Vagina (tissue), 2 donors: ENCODE measurements around the gene ZNF549. TPM values are rescaled to one million over a fixed set of nuclear protein-coding genes. Genes with fewer than 3 reads are reported as not detected.
A peak's percentile ranks its signal among the peaks of the same experiment; 100 is the strongest.

Experiments used
- DNase-seq, 2 donors: peaks; one replicate each; pipeline ENCODE4 v3.0.0-alpha.2; 2017; ENCODE audit errors: extremely low spot score in 2 of 2
- H3K27ac ChIP-seq: fragments of 200-600 bp; sonication (generic); one replicate; pipeline ENCODE4 v1.5.1; 2019
- H3K27me3 ChIP-seq: fragments of 200-600 bp; sonication (generic); one replicate; pipeline ENCODE4 v1.5.1; 2019
- H3K36me3 ChIP-seq, 2 donors: fragments of 200-600 bp; sonication (generic); one replicate each; pipeline ENCODE4 v1.5.1; 2017 to 2019
- H3K4me1 ChIP-seq: fragments of 200-600 bp; sonication (generic); one replicate; pipeline ENCODE4 v1.5.1; 2019
- H3K4me3 ChIP-seq, 2 donors: fragments of 200-600 bp; sonication (generic); 1 replicate in 1 of 2; 2 replicates in 1 of 2; pipeline ENCODE4 v1.5.1; 2016 to 2019
- H3K9me3 ChIP-seq: fragments of 200-600 bp; sonication (generic); one replicate; pipeline ENCODE4 v1.5.1; 2019
- POLR2A ChIP-seq, 2 donors: fragments of 450-650 bp; IDR thresholded peaks; one replicate each; pipeline ENCODE4 v1.6.1; 2017; ENCODE audit warnings: antibody characterized with exemption in 2 of 2, mild to moderate bottlenecking in 2 of 2, moderate library complexity in 2 of 2
- POLR2AphosphoS5 ChIP-seq, 2 donors: sonication (generic); formaldehyde crosslinking; IDR thresholded peaks; one replicate each; pipeline ENCODE4 v1.9.0; 2017; ENCODE audit warnings: antibody characterized with exemption in 2 of 2, mild to moderate bottlenecking in 2 of 2, low read depth in 1 of 2; ENCODE audit not compliant: insufficient read depth in 1 of 2
- intact Hi-C: fragments of 100-400 bp; cut with DNase I; formaldehyde crosslinking; loops from one replicate; pipeline ENCODE4 v1.15.1; 2023
- total RNA-seq: library from RNA; depleted of rRNA; stranded (reverse); fragments of >200 nt; gene quantifications from one replicate; pipeline ENCODE4 v1.2.3, GENCODE V29; 2016
- TF ChIP-seq, protein P1 (sequence below), 3 experiments: fragments of 450-650 bp in 2 of 3; fragments of 200-600 bp in 1 of 3; sonication (generic) in 1 of 3; IDR thresholded peaks; one replicate each; pipeline ENCODE4 v1.5.1; 2017 to 2019; ENCODE audit warnings: antibody characterized with exemption in 3 of 3, mild to moderate bottlenecking in 2 of 3, moderate library complexity in 2 of 3

Gene ZNF549
- total RNA-seq, 1 donor from 2014 or later = 4.9 TPM

- TF ChIP-seq POLR2AphosphoS5 (IDR thresholded peaks at IDR 0.05; ENCODE audit: insufficient read depth in 1 of 2, low read depth in 1 of 2) (no peak), POLR2A (IDR thresholded peaks at IDR 0.05) (no peak)
- TF ChIP-seq, protein P1, sequence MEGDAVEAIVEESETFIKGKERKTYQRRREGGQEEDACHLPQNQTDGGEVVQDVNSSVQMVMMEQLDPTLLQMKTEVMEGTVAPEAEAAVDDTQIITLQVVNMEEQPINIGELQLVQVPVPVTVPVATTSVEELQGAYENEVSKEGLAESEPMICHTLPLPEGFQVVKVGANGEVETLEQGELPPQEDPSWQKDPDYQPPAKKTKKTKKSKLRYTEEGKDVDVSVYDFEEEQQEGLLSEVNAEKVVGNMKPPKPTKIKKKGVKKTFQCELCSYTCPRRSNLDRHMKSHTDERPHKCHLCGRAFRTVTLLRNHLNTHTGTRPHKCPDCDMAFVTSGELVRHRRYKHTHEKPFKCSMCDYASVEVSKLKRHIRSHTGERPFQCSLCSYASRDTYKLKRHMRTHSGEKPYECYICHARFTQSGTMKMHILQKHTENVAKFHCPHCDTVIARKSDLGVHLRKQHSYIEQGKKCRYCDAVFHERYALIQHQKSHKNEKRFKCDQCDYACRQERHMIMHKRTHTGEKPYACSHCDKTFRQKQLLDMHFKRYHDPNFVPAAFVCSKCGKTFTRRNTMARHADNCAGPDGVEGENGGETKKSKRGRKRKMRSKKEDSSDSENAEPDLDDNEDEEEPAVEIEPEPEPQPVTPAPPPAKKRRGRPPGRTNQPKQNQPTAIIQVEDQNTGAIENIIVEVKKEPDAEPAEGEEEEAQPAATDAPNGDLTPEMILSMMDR (IDR thresholded peaks at IDR 0.05) = no peak
- H3K27ac ChIP-seq = peak overlapping the region; percentile 51
- peaks cover 4 to 22% of the 10 kb centered on the region in 2 donors for H3K36me3 ChIP-seq
- peak overlapping the region; percentile 69 to 85 for H3K4me3 ChIP-seq
- intact Hi-C loops = no loop called here
- peaks cover 12% of the 10 kb centered on the region for H3K9me3 ChIP-seq
- no peak for DNase-seq
- peaks cover 22% of the 10 kb centered on the region for H3K4me1 ChIP-seq
- H3K27me3 ChIP-seq = no peaks in the 10 kb centered on the region
Measured at GRCh38 chr19:57560049-57560491, 32.9 kb downstream of the ZNF549 start.

GRCh38 chr19:57563547-57563946 is 36.4 kb downstream of the ZNF549 start:
- Histone ChIP-seq H3K4me3 (no peak overlapping the region), H3K9me3 (peaks cover 41% of the 10 kb centered on the region), H3K4me1 (peaks cover 13% of the 10 kb centered on the region), H3K27me3 (no peaks in the 10 kb centered on the region), H3K27ac (no peak overlapping the region), H3K36me3 (no peaks in the 10 kb centered on the region)
- TF ChIP-seq POLR2A (IDR thresholded peaks at IDR 0.05) (no peak), POLR2AphosphoS5 (IDR thresholded peaks at IDR 0.05; ENCODE audit: insufficient read depth in 1 of 2, low read depth in 1 of 2) (no peak)
- TF ChIP-seq, protein P1 (IDR thresholded peaks at IDR 0.05) = no peak
- intact Hi-C loops = no loop called here
- no peak for DNase-seq

- H3K4me3 ChIP-seq = no peak overlapping the region
- H3K9me3 ChIP-seq = peaks cover 70% of the 10 kb centered on the region
- intact Hi-C loops = no loop called here
- no peaks in the 10 kb centered on the region for H3K4me1 ChIP-seq
- H3K36me3 ChIP-seq = no peaks in the 10 kb centered on the region
- DNase-seq = no peak
- TF ChIP-seq, protein P1 (IDR thresholded peaks at IDR 0.05) = no peak
- no peak for TF ChIP-seq POLR2AphosphoS5 (IDR thresholded peaks at IDR 0.05; ENCODE audit: insufficient read depth in 1 of 2, low read depth in 1 of 2)
- TF ChIP-seq POLR2A (IDR thresholded peaks at IDR 0.05) = no peak
- no peaks in the 10 kb centered on the region for H3K27me3 ChIP-seq
- no peak overlapping the region for H3K27ac ChIP-seq
Measured at GRCh38 chr19:57566396-57567265, 39.5 kb downstream of the ZNF549 start.

DNA sequence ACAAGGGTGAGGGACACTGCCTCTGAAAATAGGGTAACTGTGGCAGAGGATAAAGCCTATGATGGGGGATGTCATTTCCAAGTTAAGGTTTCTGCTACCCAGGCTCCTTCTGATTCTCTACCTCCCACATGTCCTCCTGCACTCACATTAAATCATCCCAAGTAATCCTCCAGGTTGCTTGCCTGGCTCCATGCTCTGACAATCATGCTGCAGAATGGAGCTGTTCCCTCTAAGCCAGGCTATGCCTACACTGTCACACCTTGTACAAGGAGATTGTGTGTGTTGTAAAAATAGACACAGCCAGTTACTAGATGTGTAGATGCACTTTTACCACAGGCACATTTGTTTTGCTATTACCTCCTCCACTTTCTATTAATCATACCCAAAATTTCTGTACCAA is 43.6 kb downstream of the ZNF549 start:
- no peak for DNase-seq
- intact Hi-C loops = no loop called here
- H3K27ac ChIP-seq = no peak overlapping the region
- no peaks in the 10 kb centered on the region for H3K4me1 ChIP-seq
- H3K27me3 ChIP-seq = no peaks in the 10 kb centered on the region
- H3K36me3 ChIP-seq = peaks cover 15 to 41% of the 10 kb centered on the region in 2 donors
- TF ChIP-seq POLR2AphosphoS5 (IDR thresholded peaks at IDR 0.05; ENCODE audit: insufficient read depth in 1 of 2, low read depth in 1 of 2) (no peak), POLR2A (IDR thresholded peaks at IDR 0.05) (no peak)
- TF ChIP-seq, protein P1 (IDR thresholded peaks at IDR 0.05) = no peak
- H3K4me3 ChIP-seq = no peak overlapping the region
- peaks cover 90% of the 10 kb centered on the region for H3K9me3 ChIP-seq

- H3K4me1 ChIP-seq = peaks cover 2% of the 10 kb centered on the region
- intact Hi-C loops = no loop called here
- no peaks in the 10 kb centered on the region for H3K27me3 ChIP-seq
- no peak for DNase-seq
- TF ChIP-seq, protein P1 (IDR thresholded peaks at IDR 0.05) = no peak
- TF ChIP-seq POLR2A (IDR thresholded peaks at IDR 0.05) (no peak), POLR2AphosphoS5 (IDR thresholded peaks at IDR 0.05; ENCODE audit: insufficient read depth in 1 of 2, low read depth in 1 of 2) (no peak)
- H3K4me3 ChIP-seq = no peak overlapping the region
- H3K36me3 ChIP-seq = peaks cover 15 to 57% of the 10 kb centered on the region in 2 donors
- peaks cover 89% of the 10 kb centered on the region for H3K9me3 ChIP-seq
- H3K27ac ChIP-seq = no peak overlapping the region
Measured at GRCh38 chr19:57572415-57572947, 45.3 kb downstream of the ZNF549 start.
